Measurements from ENCODE around the gene PRR23E.

PRR23E gene

DNA sequence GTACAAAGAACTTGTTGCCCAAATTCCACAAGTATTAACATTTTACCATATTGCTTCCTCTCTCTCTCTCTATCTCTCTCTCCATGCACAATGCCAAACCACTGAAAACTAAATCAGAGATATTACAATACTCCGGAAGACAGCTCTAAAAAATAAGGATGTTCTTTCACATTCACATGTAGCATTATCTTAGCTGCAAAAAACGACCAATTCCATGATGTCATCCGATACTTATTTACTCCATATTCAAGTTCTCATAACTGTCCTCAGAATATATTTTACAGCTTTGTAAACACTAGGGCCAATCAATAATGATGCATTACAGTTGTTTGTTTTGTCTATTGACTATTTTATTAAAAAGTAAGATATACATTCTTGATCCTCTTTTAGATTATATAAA, 7.7 kb upstream of the PRR23E start:
- no peak overlapping the region for H3K4me3 ChIP-seq (replicated peaks; ENCODE audit: insufficient read depth, low read length)
- H3K27me3 ChIP-seq (ENCODE audit: insufficient read depth, poor library complexity, severe bottlenecking) = no peaks in the 10 kb centered on the region
- H3K27ac ChIP-seq (replicated peaks) = no peak overlapping the region
- no peak for TF ChIP-seq GABPA (IDR thresholded peaks at IDR 0.05; ENCODE audit: low read depth)
- TF ChIP-seq, protein P1, sequence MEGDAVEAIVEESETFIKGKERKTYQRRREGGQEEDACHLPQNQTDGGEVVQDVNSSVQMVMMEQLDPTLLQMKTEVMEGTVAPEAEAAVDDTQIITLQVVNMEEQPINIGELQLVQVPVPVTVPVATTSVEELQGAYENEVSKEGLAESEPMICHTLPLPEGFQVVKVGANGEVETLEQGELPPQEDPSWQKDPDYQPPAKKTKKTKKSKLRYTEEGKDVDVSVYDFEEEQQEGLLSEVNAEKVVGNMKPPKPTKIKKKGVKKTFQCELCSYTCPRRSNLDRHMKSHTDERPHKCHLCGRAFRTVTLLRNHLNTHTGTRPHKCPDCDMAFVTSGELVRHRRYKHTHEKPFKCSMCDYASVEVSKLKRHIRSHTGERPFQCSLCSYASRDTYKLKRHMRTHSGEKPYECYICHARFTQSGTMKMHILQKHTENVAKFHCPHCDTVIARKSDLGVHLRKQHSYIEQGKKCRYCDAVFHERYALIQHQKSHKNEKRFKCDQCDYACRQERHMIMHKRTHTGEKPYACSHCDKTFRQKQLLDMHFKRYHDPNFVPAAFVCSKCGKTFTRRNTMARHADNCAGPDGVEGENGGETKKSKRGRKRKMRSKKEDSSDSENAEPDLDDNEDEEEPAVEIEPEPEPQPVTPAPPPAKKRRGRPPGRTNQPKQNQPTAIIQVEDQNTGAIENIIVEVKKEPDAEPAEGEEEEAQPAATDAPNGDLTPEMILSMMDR (IDR thresholded peaks at IDR 0.05; ENCODE audit: insufficient read depth, low read length) = no peak
- TF ChIP-seq, protein P2, sequence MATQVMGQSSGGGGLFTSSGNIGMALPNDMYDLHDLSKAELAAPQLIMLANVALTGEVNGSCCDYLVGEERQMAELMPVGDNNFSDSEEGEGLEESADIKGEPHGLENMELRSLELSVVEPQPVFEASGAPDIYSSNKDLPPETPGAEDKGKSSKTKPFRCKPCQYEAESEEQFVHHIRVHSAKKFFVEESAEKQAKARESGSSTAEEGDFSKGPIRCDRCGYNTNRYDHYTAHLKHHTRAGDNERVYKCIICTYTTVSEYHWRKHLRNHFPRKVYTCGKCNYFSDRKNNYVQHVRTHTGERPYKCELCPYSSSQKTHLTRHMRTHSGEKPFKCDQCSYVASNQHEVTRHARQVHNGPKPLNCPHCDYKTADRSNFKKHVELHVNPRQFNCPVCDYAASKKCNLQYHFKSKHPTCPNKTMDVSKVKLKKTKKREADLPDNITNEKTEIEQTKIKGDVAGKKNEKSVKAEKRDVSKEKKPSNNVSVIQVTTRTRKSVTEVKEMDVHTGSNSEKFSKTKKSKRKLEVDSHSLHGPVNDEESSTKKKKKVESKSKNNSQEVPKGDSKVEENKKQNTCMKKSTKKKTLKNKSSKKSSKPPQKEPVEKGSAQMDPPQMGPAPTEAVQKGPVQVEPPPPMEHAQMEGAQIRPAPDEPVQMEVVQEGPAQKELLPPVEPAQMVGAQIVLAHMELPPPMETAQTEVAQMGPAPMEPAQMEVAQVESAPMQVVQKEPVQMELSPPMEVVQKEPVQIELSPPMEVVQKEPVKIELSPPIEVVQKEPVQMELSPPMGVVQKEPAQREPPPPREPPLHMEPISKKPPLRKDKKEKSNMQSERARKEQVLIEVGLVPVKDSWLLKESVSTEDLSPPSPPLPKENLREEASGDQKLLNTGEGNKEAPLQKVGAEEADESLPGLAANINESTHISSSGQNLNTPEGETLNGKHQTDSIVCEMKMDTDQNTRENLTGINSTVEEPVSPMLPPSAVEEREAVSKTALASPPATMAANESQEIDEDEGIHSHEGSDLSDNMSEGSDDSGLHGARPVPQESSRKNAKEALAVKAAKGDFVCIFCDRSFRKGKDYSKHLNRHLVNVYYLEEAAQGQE (IDR thresholded peaks at IDR 0.05; ENCODE audit: insufficient replicate concordance, low read depth) = no peak
- no peak for TF ChIP-seq POLR2AphosphoS5 (IDR thresholded peaks at IDR 0.05; ENCODE audit: low read depth)
- no peak for TF ChIP-seq SPI1 (IDR thresholded peaks at IDR 0.05; ENCODE audit: borderline replicate concordance, low read depth)
- DNase-seq (ENCODE audit: low read depth in 1 of 2, low spot score in 1 of 2) = no peak

DNA sequence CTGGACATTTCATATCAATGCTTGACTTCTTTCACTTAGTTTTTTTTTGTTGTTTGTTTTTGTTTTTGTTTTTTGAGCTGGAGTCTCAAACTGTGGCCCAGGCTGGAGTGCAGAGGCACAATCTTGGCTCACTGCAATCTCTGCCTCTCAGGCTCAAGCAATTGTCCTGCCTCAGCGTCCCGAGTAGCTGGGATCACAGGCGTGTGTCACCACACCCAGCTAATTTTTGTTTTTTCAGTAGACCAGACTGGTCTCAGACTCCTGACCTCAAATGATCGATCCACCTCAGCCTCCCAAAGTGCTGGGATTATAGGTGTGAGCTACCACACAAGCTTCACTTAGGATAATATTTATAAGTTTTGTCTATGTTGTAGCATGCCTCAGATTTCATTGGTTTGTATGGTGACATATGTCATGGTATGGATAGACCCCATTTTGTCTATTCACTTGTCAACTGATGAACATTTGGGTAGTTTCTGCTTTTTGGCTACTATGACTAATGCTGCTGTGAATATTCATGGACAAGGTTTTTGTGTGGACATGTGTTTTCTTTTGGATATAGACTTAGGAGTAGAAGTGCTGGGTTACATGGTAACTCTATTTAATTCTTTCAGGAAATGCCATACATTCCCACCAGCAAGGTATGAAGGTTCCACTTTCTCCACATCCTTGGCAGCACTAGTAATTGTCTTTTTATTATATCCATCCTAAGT, 6.8 kb upstream of the PRR23E start:
- TF ChIP-seq, protein P2 (IDR thresholded peaks at IDR 0.05; ENCODE audit: insufficient replicate concordance, low read depth) = no peak
- TF ChIP-seq, protein P1 (IDR thresholded peaks at IDR 0.05; ENCODE audit: insufficient read depth, low read length) = no peak
- TF ChIP-seq GABPA (IDR thresholded peaks at IDR 0.05; ENCODE audit: low read depth) (no peak), SPI1 (IDR thresholded peaks at IDR 0.05; ENCODE audit: borderline replicate concordance, low read depth) (no peak), POLR2AphosphoS5 (IDR thresholded peaks at IDR 0.05; ENCODE audit: low read depth) (no peak)
- DNase-seq (ENCODE audit: low read depth in 1 of 2, low spot score in 1 of 2) = no peak
- no peak overlapping the region for H3K27ac ChIP-seq (replicated peaks)
- no peak overlapping the region for H3K4me3 ChIP-seq (replicated peaks; ENCODE audit: insufficient read depth, low read length)
- H3K27me3 ChIP-seq (ENCODE audit: insufficient read depth, poor library complexity, severe bottlenecking) = no peaks in the 10 kb centered on the region

DNA sequence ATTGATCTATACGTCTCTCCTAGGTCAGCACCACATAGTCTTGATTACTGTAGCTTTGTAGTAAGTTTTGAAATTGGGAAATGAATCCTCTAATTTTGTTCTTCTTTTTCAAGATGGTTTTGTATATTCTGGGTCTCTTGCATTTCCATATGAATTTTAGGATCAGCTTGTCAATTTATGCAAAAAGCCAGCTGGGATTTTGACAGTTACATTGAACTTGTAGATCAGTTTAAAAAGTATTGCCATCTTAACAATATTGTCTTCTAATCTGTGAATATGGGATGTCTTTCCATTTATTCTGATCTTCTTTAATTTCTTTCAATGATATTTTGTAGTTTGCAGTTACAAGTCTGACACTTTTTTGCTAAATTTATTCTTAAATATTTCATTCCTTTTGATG, 5.6 kb upstream of the PRR23E start:
- Histone ChIP-seq H3K4me3 (replicated peaks; ENCODE audit: insufficient read depth, low read length) (no peak overlapping the region), H3K27ac (replicated peaks) (no peak overlapping the region), H3K27me3 (ENCODE audit: insufficient read depth, poor library complexity, severe bottlenecking) (no peaks in the 10 kb centered on the region)
- no peak for DNase-seq (ENCODE audit: low read depth in 1 of 2, low spot score in 1 of 2)
- TF ChIP-seq, protein P1 (IDR thresholded peaks at IDR 0.05; ENCODE audit: insufficient read depth, low read length) = no peak
- no peak for TF ChIP-seq SPI1 (IDR thresholded peaks at IDR 0.05; ENCODE audit: borderline replicate concordance, low read depth)
- TF ChIP-seq POLR2AphosphoS5 (IDR thresholded peaks at IDR 0.05; ENCODE audit: low read depth) = no peak
- no peak for TF ChIP-seq GABPA (IDR thresholded peaks at IDR 0.05; ENCODE audit: low read depth)
- TF ChIP-seq, protein P2 (IDR thresholded peaks at IDR 0.05; ENCODE audit: insufficient replicate concordance, low read depth) = no peak
